Activated naive CD4-positive, alpha-beta T cell treated with anti-CD3 and anti-CD28 coated beads for 36 hours (primary cell): ENCODE data around the gene LRRN4CL. TPM values are rescaled to one million over a fixed set of nuclear protein-coding genes. Genes with fewer than 3 reads are reported as not detected.
A peak's percentile ranks its signal among the peaks of the same experiment; 100 is the strongest.

ENCODE experiments used
- CTCF ChIA-PET: fragments of 350-600 bp; sonication (Branson Sonifier 250); formaldehyde crosslinking; loops from one replicate; lab custom pipeline; 2021; ENCODE audit warnings: antibody characterized with exemption; lab: Charles Lee
- DNase-seq: peaks from one replicate; pipeline ENCODE4 v3.0.0-alpha.2; 2020
- H3K27ac Mint-ChIP-seq: one replicate; pipeline ENCODE4 v1.8.0; 2021; ENCODE audit warnings: mild to moderate bottlenecking, mixed read lengths
- H3K27me3 Mint-ChIP-seq: one replicate; pipeline ENCODE4 v1.8.0; 2021; ENCODE audit warnings: low read depth, mixed read lengths
- H3K36me3 Mint-ChIP-seq: one replicate; pipeline ENCODE4 v1.8.0; 2021; ENCODE audit warnings: low read depth, mixed read lengths
- H3K4me1 Mint-ChIP-seq: one replicate; pipeline ENCODE4 v1.8.0; 2021; ENCODE audit warnings: low read depth, mixed read lengths
- H3K4me3 Mint-ChIP-seq: one replicate; pipeline ENCODE4 v1.8.0; 2021; ENCODE audit warnings: mild to moderate bottlenecking, moderate library complexity, mixed read lengths
- H3K9me3 Mint-ChIP-seq: one replicate; pipeline ENCODE4 v1.8.0; 2021; ENCODE audit warnings: mixed read lengths
- intact Hi-C: fragments of 100-400 bp; cut with micrococcal nuclease; formaldehyde crosslinking; loops from one replicate; pipeline ENCODE4 v1.15.1; 2023
- total RNA-seq, 2 experiments: library from RNA; stranded (reverse); gene quantifications; one replicate each; pipeline ENCODE4 v1.2.3, GENCODE V29; 2021

The LRRN4CL gene
- total RNA-seq, 2 experiments from 2014 or later = 0.10 TPM; not detected in 1

DNA sequence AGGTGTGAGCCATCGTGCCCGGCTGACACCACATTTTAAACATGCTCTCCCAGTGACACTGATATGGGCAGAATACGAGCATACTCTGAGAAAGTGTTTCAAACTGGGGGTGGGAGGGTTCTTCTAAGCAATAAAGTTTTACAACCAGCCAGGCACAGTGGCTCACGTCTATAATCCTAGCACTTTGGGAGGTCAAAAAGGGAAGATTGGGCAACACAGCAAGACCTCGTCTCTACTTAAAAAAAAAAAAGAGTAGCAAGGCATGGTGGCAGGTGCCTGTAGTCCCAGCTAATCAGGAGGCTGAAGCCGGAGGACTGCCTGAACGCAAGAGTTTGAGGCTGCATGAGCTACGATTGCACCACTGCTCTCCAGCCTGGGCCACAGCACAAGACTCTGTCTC lies 45.1 kb downstream of the LRRN4CL start:
- Mint-ChIP-seq H3K4me3 (peak overlapping the region; percentile 36), H3K36me3 (peaks cover 27% of the 10 kb centered on the region), H3K27ac (peak overlapping the region; percentile 61), H3K4me1 (peaks cover 47% of the 10 kb centered on the region), H3K27me3 (no peaks in the 10 kb centered on the region), H3K9me3 (peaks cover 3% of the 10 kb centered on the region)
- intact Hi-C loops = no loop called here
- CTCF ChIA-PET = interaction anchor here (0.6 to 1.3 kb wide), 2 partner anchors 23 to 61 kb away, joined by 3 to 5 read pairs; no protein-coding TSS in a partner anchor
- DNase-seq = no peak

Other genes with a start within 250 kb of the LRRN4CL start
- gene AHNAK, start 142.7 kb downstream of the LRRN4CL start, total RNA-seq = 1 to 10 TPM; 9.2 to 9.4 TPM
- gene EEF1G, start 115.6 kb downstream of the LRRN4CL start, total RNA-seq = 1,000 to 10,000 TPM; 2,282 to 2,440 TPM
- 10 to 100 TPM; 38.2 to 42.0 TPM for gene TUT1, start 98.0 kb downstream of the LRRN4CL start, total RNA-seq
- 100 to 1,000 TPM; 191 to 197 TPM for gene MTA2, start 87.7 kb downstream of the LRRN4CL start, total RNA-seq
- gene EML3, start 76.8 kb downstream of the LRRN4CL start, total RNA-seq = 10 to 100 TPM; 81.8 to 97.1 TPM
- 1 to 10 TPM in 1 of 2 experiments, under 1 TPM in 1; 0.52 to 1.0 TPM for gene ROM1, start 76.3 kb downstream of the LRRN4CL start, total RNA-seq
- gene B3GAT3, start 67.5 kb downstream of the LRRN4CL start, total RNA-seq = 10 to 100 TPM; 43.1 to 45.7 TPM
- 100 to 1,000 TPM; 221 to 230 TPM for gene GANAB, start 42.9 kb downstream of the LRRN4CL start, total RNA-seq
- 10 to 100 TPM; 12.5 to 12.8 TPM for gene INTS5, start 36.2 kb downstream of the LRRN4CL start, total RNA-seq
- 10 to 100 TPM; 73.5 to 76.5 TPM for gene C11orf98, start 24.3 kb downstream of the LRRN4CL start, total RNA-seq
- gene CSKMT, start 24.2 kb downstream of the LRRN4CL start, total RNA-seq = 10 to 100 TPM; 35.2 to 44.0 TPM
- 1 to 10 TPM; 6.0 to 6.4 TPM for gene UQCC3, start 17.9 kb downstream of the LRRN4CL start, total RNA-seq
- gene LBHD1, start 17.3 kb downstream of the LRRN4CL start, total RNA-seq = 1 to 10 TPM; 4.4 to 6.1 TPM
- gene UBXN1, start 10.5 kb downstream of the LRRN4CL start, total RNA-seq = 100 to 1,000 TPM; 121 to 124 TPM
- 10 to 100 TPM; 13.8 to 17.3 TPM for gene BSCL2, start 17.9 kb upstream of the LRRN4CL start, total RNA-seq
- not detected for gene GNG3, start 18.1 kb upstream of the LRRN4CL start, total RNA-seq
- gene HNRNPUL2, start 37.9 kb upstream of the LRRN4CL start, total RNA-seq = 10 to 100 TPM; 58.6 to 61.5 TPM
- 10 to 100 TPM; 46.6 to 49.5 TPM for gene TTC9C, start 39.0 kb upstream of the LRRN4CL start, total RNA-seq
- gene ZBTB3, start 64.6 kb upstream of the LRRN4CL start, total RNA-seq = 10 to 100 TPM; 12.1 to 13.5 TPM
- gene POLR2G, start 72.0 kb upstream of the LRRN4CL start, total RNA-seq = 100 to 1,000 TPM; 131 to 135 TPM
- 10 to 100 TPM in 1 of 2 experiments, 1 to 10 TPM in 1; 8.9 to 10.5 TPM for gene TAF6L, start 81.9 kb upstream of the LRRN4CL start, total RNA-seq
- 10 to 100 TPM; 13.9 to 15.2 TPM for gene TMEM179B, start 97.9 kb upstream of the LRRN4CL start, total RNA-seq
- gene TMEM223, start 102.5 kb upstream of the LRRN4CL start, total RNA-seq = 1 to 10 TPM; 7.0 to 7.7 TPM
- 10 to 100 TPM; 44.6 to 46.0 TPM for gene NXF1, start 115.9 kb upstream of the LRRN4CL start, total RNA-seq
- 10 to 100 TPM; 22.7 to 23.0 TPM for gene STX5, start 142.5 kb upstream of the LRRN4CL start, total RNA-seq
- not detected for gene TEX54, start 143.3 kb upstream of the LRRN4CL start, total RNA-seq
- 10 to 100 TPM; 74.4 to 78.7 TPM for gene WDR74, start 150.1 kb upstream of the LRRN4CL start, total RNA-seq
- gene SLC3A2, start 191.4 kb upstream of the LRRN4CL start, total RNA-seq = 100 to 1,000 TPM; 419 to 472 TPM
- not detected for gene CHRM1, start 231.8 kb upstream of the LRRN4CL start, total RNA-seq